HEK293T (cell line): Measurements from ENCODE around the gene LYPLAL1.

Experiments
- CTCF ChIA-PET: fragments of 350-600 bp; formaldehyde crosslinking; extraction: SDS; loops from one replicate; lab custom pipeline; 2021; ENCODE audit warnings: antibody characterized with exemption, inconsistent platforms; lab: Yijun Ruan, JAX
- POLR2A ChIA-PET: fragments of 350-600 bp; formaldehyde crosslinking; extraction: SDS; loops from one replicate; lab custom pipeline; 2020; ENCODE audit warnings: antibody characterized with exemption, inconsistent platforms; lab: Yijun Ruan, JAX
- DNase-seq: peaks from one replicate; pipeline ENCODE4 v3.0.0; 2012; ENCODE audit warnings: mixed read lengths; ENCODE audit errors: extremely low spot score
- ARNT ChIP-seq: fragments of 450-650 bp; IDR thresholded peaks from 2 replicates; pipeline ENCODE4 v1.6.1; 2017; ENCODE audit warnings: mild to moderate bottlenecking
- BHLHE40 ChIP-seq: fragments of 450-650 bp; IDR thresholded peaks from 2 replicates; pipeline ENCODE4 v1.6.1; 2016; ENCODE audit warnings: mild to moderate bottlenecking, moderate library complexity, borderline replicate concordance
- CTBP1 ChIP-seq: fragments of 450-650 bp; IDR thresholded peaks from 2 replicates; pipeline ENCODE4 v1.6.1; 2016; ENCODE audit warnings: borderline replicate concordance
- ELF4 ChIP-seq: fragments of 450-650 bp; IDR thresholded peaks from 2 replicates; pipeline ENCODE4 v1.6.1; 2017; ENCODE audit warnings: antibody characterized with exemption
- FOXA1 ChIP-seq: fragments of 450-650 bp; IDR thresholded peaks from 2 replicates; pipeline ENCODE4 v1.6.1; 2016; ENCODE audit warnings: mild to moderate bottlenecking
- FOXK2 ChIP-seq: fragments of 450-650 bp; IDR thresholded peaks from 2 replicates; pipeline ENCODE4 v1.6.1; 2016; ENCODE audit warnings: mild to moderate bottlenecking
- FOXM1 ChIP-seq: fragments of 450-650 bp; IDR thresholded peaks from 2 replicates; pipeline ENCODE4 v1.6.1; 2017; ENCODE audit warnings: mild to moderate bottlenecking, borderline replicate concordance
- HDGF ChIP-seq: fragments of 450-650 bp; IDR thresholded peaks from 2 replicates; pipeline ENCODE4 v1.6.1; 2017; ENCODE audit warnings: antibody characterized with exemption, borderline replicate concordance
- L3MBTL2 ChIP-seq: fragments of 450-650 bp; conservative IDR thresholded peaks from 2 replicates; pipeline ENCODE4 v1.6.1; 2016; ENCODE audit warnings: mild to moderate bottlenecking
- LEF1 ChIP-seq: fragments of 450-650 bp; IDR thresholded peaks from 2 replicates; pipeline ENCODE4 v1.6.1; 2017; ENCODE audit warnings: mild to moderate bottlenecking, borderline replicate concordance
- NFRKB ChIP-seq: fragments of 450-650 bp; IDR thresholded peaks from 2 replicates; pipeline ENCODE4 v1.6.1; 2016; ENCODE audit warnings: mild to moderate bottlenecking, moderate library complexity
- SP1 ChIP-seq: fragments of 450-650 bp; IDR thresholded peaks from 2 replicates; pipeline ENCODE4 v1.6.1; 2017
- SUZ12 ChIP-seq: fragments of 450-650 bp; IDR thresholded peaks from 2 replicates; pipeline ENCODE4 v1.6.1; 2016; ENCODE audit warnings: mild to moderate bottlenecking
- TARDBP ChIP-seq: fragments of 450-650 bp; IDR thresholded peaks from 2 replicates; pipeline ENCODE4 v1.6.1; 2016
- ZNF384 ChIP-seq: fragments of 450-650 bp; IDR thresholded peaks from 2 replicates; pipeline ENCODE4 v1.6.1; 2016
- TF ChIP-seq, protein P1 (sequence below): fragments of 450-650 bp; IDR thresholded peaks from 2 replicates; pipeline ENCODE4 v1.6.1; 2016

LYPLAL1 gene

GRCh38 chr1:219159946-219160645, 13.6 kb upstream of the LYPLAL1 start:
- ChIA-PET POLR2A (interaction anchor here (2.2 kb wide), 1 partner anchor 13 kb away, joined by 14 read pairs; the partner anchor contains the start of gene LYPLAL1), CTCF (no interaction called here)
- TF ChIP-seq CTBP1 (no peak), ARNT (no peak), BHLHE40 (no peak), L3MBTL2 (no peak), FOXM1 (no peak), NFRKB (no peak), ZNF384 (no peak), FOXK2 (no peak), SUZ12 (no peak)
- TF ChIP-seq, protein P1, sequence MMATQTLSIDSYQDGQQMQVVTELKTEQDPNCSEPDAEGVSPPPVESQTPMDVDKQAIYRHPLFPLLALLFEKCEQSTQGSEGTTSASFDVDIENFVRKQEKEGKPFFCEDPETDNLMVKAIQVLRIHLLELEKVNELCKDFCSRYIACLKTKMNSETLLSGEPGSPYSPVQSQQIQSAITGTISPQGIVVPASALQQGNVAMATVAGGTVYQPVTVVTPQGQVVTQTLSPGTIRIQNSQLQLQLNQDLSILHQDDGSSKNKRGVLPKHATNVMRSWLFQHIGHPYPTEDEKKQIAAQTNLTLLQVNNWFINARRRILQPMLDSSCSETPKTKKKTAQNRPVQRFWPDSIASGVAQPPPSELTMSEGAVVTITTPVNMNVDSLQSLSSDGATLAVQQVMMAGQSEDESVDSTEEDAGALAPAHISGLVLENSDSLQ: no peak
- DNase-seq: no peak

- ChIA-PET CTCF (no interaction called here), POLR2A (interaction anchor here (2.2 kb wide), 1 partner anchor 13 kb away, joined by 14 read pairs; the partner anchor contains the start of gene LYPLAL1)
Measured at GRCh38 chr1:219160967-219161366, 12.7 kb upstream of the LYPLAL1 start.

GRCh38 chr1:219161371-219161770, 12.3 kb upstream of the LYPLAL1 start:
- TF ChIP-seq SUZ12 (no peak), L3MBTL2 (no peak), CTBP1 (no peak), TARDBP (no peak), FOXM1 (no peak), LEF1 (no peak), ELF4 (no peak), ZNF384 (no peak), FOXA1 (no peak), BHLHE40 (no peak), FOXK2 (no peak), SP1 (no peak), NFRKB (no peak)
- ChIA-PET POLR2A (interaction anchor here (2.2 kb wide), 1 partner anchor 12 kb away, joined by 14 read pairs; the partner anchor contains the start of gene LYPLAL1), CTCF (interaction anchor here (0.7 kb wide), 1 partner anchor 762 kb away, joined by 3 read pairs; no protein-coding TSS in a partner anchor)
- DNase-seq: no peak

More at GRCh38 chr1:219160967-219161366, 12.7 kb upstream of the LYPLAL1 start:
- TF ChIP-seq FOXA1 (no peak), HDGF (no peak)
- DNase-seq: no peak

DNA sequence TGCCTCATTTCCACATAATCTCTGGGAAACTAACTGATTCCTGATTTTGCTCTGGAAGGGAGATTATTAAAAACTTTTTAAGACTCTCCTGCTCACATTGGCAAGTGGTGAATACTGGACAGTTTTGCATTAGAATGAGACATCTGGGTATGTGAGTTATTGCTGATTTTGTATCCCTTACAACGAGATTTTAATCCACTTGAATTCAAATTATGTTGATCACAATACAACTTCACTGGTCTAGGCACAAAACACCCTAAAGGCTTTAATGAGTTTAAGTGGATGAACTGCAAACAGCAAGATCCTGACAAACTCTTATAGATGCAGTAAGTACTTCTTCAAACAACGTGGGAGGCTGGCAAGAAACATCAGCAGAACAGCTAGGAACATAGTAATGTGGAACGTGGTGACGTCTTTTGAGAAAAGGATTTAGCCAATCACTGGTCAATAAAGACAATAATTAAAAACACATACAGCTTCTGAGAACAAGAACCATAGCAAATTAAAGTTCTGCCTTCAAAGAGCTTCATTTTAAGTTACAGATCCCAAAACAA, 10.2 kb upstream of the LYPLAL1 start:
- ChIA-PET CTCF (no interaction called here), POLR2A (no interaction called here)
- no peak for DNase-seq

GRCh38 chr1:219171192-219171935, 2.3 kb upstream of the LYPLAL1 start:
- ChIA-PET POLR2A (no interaction called here), CTCF (no interaction called here)
- TF ChIP-seq ARNT: no peak
- no peak for TF ChIP-seq FOXA1
- TF ChIP-seq ZNF384: no peak
- TF ChIP-seq CTBP1: no peak
- TF ChIP-seq ELF4: no peak
- TF ChIP-seq SUZ12: no peak
- no peak for TF ChIP-seq FOXM1
- TF ChIP-seq, protein P1: no peak
- no peak for DNase-seq

More for the DNA sequence above, 10.2 kb upstream of the LYPLAL1 start:
- no peak for TF ChIP-seq CTBP1
- TF ChIP-seq FOXA1: no peak
- TF ChIP-seq SUZ12: no peak
- TF ChIP-seq NFRKB: no peak
- TF ChIP-seq TARDBP: no peak
- TF ChIP-seq, protein P1: no peak
- TF ChIP-seq L3MBTL2: no peak

DNA sequence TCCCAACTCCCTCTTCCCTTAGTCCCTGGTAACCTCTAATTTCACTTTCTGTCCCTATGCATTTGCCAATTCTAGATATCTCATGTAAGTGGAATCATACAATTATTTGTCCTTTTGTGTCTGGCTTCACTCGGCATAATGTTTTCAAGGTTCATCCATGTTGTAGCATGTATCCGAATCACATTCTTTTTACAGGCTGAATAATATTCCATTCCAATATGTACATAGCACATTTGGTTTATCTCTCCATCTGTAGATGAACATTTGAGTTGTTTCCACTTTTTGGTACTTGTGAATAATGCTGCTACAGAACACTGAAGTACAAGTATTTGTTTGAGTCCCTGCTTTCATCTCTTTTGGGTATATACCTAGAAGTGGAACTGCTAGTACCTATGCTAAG, 857 bp upstream of the LYPLAL1 start:
- no peak for DNase-seq
- ChIA-PET CTCF (no interaction called here), POLR2A (no interaction called here)
- no peak for TF ChIP-seq BHLHE40
- TF ChIP-seq TARDBP: no peak
- no peak for TF ChIP-seq SP1
- no peak for TF ChIP-seq L3MBTL2
- no peak for TF ChIP-seq FOXK2
- no peak for TF ChIP-seq FOXA1
- no peak for TF ChIP-seq NFRKB
- TF ChIP-seq ELF4: no peak
- no peak for TF ChIP-seq LEF1
- no peak for TF ChIP-seq FOXM1
- TF ChIP-seq SUZ12: no peak
- TF ChIP-seq CTBP1: no peak
- no peak for TF ChIP-seq ARNT
